HG03025 (cell line): ENCODE measurements around the gene BMPR1A.
"Not testable (repeated sequence)": the region's sequence is repeated elsewhere in the genome, so short reads cannot be mapped to it uniquely, and the experiment has no call there.

Source experiments
- ATAC-seq: cut with Tn5 transposase; IDR thresholded peaks from one replicate; pipeline ENCODE4 v1.9.1; 2021; ENCODE audit warnings: mild to moderate bottlenecking, moderate library complexity; ENCODE audit not compliant: unreplicated experiment, low FRiP score

Gene BMPR1A

GRCh38 chr10:86830043-86830591 lies 73.7 kb downstream of the BMPR1A start:
- ATAC-seq, result no peak

GRCh38 chr10:86833969-86834368 lies 77.5 kb downstream of the BMPR1A start:
- ATAC-seq, result no peak

GRCh38 chr10:86836044-86836443 lies 79.6 kb downstream of the BMPR1A start:
- no peak for ATAC-seq

GRCh38 chr10:86837663-86838062 lies 81.2 kb downstream of the BMPR1A start:
- ATAC-seq, result no peak

- no peak for ATAC-seq
Measured at GRCh38 chr10:86840498-86840897, 84.1 kb downstream of the BMPR1A start.

GRCh38 chr10:86846088-86846487 lies 89.7 kb downstream of the BMPR1A start:
- ATAC-seq, result no peak

GRCh38 chr10:86848747-86849146 lies 92.3 kb downstream of the BMPR1A start:
- ATAC-seq, result no peak

- ATAC-seq, result no peak
Measured at GRCh38 chr10:86849181-86849894, 92.9 kb downstream of the BMPR1A start.

GRCh38 chr10:86850481-86850880 lies 94.1 kb downstream of the BMPR1A start:
- no peak for ATAC-seq

GRCh38 chr10:86851328-86852207 lies 95.1 kb downstream of the BMPR1A start:
- no peak for ATAC-seq

- not testable (repeated sequence) for ATAC-seq
Measured at GRCh38 chr10:86853582-86853981, 97.2 kb downstream of the BMPR1A start.

- no peak for ATAC-seq
Measured at GRCh38 chr10:86855513-86855912, 99.1 kb downstream of the BMPR1A start.

GRCh38 chr10:86856156-86856555 lies 99.7 kb downstream of the BMPR1A start:
- no peak for ATAC-seq

GRCh38 chr10:86857128-86857721 lies 100.8 kb downstream of the BMPR1A start:
- no peak for ATAC-seq

GRCh38 chr10:86858011-86858410 lies 101.6 kb downstream of the BMPR1A start:
- no peak for ATAC-seq

- ATAC-seq, result no peak
Measured at GRCh38 chr10:86861351-86861750, 104.9 kb downstream of the BMPR1A start.

- no peak for ATAC-seq
Measured at GRCh38 chr10:86862373-86862772, 106.0 kb downstream of the BMPR1A start.

GRCh38 chr10:86862786-86863483 lies 106.5 kb downstream of the BMPR1A start:
- no peak for ATAC-seq

GRCh38 chr10:86863484-86863842 lies 107.0 kb downstream of the BMPR1A start:
- no peak for ATAC-seq

GRCh38 chr10:86865011-86865811 lies 108.8 kb downstream of the BMPR1A start:
- not testable (repeated sequence) for ATAC-seq
